HK-2 (cell line): ENCODE measurements around the gene SPAG17.

Experiments
- DNase-seq: peaks from one replicate; pipeline ENCODE4 v3.0.0-alpha.2; 2018; ENCODE audit not compliant: unreplicated experiment

Gene SPAG17

GRCh38 chr1:118075116-118075515 is 109.9 kb downstream of the SPAG17 start:
- DNase-seq, result no peak

DNA sequence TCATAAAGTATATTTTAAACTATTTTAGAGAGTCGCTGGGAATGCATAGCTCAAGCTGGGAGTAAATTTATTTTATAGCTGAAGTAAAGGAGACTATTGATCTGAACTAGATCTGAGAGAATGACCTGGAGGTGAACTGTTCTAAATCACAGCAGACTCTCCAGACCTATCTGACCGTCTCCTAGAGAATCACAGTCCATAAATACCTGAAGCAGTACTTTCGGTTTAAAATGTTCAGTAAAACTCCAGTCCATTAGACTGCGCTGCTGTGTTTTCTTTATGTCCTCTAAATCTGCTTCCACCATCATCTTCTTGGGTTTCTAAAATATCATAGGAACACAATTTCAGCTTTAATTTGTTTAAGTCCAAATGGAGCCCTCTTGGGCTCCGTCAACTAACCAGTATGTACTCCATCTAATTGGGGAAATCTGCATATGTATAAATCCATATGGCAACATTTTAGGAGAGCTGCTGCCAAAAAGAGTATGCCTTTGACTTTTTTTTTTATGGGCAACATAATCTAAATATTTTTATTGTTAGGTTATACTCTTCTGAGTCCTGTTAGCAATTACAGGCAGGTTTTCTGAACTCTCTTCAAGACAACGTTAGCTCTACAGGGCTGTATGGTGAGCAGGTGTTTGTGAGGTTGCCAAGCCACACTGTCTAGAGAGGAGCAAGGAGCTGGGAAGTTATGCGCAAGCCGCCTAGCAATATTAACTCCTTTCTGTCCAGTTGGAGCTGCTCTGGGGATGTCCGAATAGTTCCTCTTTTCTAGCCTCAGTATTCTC is 111.2 kb downstream of the SPAG17 start:
- DNase-seq, result no peak

GRCh38 chr1:118049981-118050380 is 135.0 kb downstream of the SPAG17 start:
- no peak for DNase-seq

- DNase-seq, result no peak
These were observed 137.3 kb downstream of the SPAG17 start for GRCh38 chr1:118047650-118048224.

DNA sequence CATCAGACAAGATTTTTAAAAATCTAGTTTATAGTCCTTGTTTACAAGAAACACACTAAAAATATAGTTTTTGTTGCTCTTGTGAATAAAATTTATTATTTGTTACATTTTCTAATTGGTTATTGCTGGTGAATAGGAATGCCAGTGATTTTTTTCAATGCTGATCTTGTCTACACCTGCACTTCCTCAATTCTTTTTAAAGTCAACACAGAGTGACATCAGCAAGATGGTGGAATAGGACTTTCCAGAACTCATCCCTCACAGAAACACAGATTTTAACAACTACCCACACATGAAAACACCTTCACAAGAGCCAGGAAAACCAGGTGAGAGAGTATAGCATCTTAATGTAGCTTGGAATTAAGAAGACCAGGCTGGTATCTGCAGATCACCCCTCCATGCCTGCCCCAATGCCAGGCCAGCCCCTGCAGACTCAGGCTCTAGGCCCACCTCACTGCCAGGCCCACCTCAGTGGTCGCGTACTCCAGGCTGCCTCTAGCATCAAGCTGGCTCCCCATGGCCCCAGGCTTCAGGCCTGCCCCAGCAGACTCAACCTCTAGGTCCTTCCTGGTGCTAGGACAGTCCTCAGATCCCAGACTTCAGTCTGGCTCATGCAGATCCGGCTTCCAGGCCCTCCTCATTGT is 137.9 kb downstream of the SPAG17 start:
- DNase-seq, result no peak

- no peak for DNase-seq
These were observed 141.4 kb downstream of the SPAG17 start for GRCh38 chr1:118043624-118044023.

- DNase-seq, result no peak
These were observed 142.5 kb downstream of the SPAG17 start for GRCh38 chr1:118042501-118042900.

- no peak for DNase-seq
These were observed 145.9 kb downstream of the SPAG17 start for GRCh38 chr1:118039170-118039569.

DNA sequence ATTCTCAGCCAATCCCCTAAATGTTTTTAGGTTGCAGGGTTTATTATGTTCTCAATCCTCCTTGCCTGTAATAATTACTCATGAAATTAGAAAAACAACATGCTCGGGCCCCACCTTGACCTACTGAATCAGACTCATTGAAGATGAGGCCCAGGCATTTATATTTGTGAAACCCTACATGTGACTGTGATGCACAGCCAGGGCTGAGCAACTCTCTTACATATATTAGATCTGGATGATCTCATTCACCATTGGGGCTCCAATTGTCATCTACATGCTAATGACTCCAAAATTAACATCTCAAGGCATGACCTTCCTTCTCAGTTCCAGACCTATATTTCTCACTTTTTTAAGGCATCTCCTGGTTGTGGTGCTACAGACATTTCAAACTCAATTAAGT is 152.1 kb downstream of the SPAG17 start:
- no peak for DNase-seq

GRCh38 chr1:118028267-118028666 is 156.8 kb downstream of the SPAG17 start:
- no peak for DNase-seq

DNA sequence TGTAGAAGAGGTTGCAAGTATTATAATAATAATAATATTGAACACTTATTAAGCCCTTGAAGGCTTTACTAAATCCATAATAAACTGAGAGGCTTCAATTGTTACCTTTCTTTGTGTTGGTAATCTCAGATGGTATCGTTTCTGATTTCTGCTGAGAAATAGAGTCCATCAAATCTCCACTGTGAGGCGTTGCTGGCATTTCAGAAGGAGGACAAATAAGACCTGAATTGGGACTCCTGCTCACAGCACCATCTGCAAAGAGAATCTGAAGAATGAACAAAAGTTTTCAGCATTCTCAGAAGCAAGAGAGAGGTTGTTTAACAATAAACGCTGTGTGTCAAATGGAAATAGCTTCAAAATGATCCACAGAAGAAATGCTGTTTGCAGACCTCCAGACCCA is 161.8 kb downstream of the SPAG17 start:
- no peak for DNase-seq

DNA sequence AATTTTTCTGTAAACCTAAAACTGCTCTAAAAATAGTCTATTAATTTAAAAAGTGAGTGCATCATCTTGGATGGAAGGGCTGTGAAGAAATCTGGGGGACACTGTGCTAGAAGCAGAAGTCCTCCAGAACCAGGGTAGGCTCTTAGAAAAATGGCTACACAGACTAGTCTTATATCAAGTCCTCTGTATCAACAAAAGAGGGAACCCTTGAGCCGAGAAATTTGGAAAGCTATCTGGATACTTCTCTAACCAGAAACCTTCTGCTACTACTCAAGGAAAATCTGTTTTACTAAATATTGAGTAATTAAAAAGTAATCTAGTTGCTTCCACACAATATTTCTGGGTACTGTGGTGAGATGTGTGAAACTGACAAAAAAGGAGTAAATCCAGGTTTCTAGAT is 163.4 kb downstream of the SPAG17 start:
- no peak for DNase-seq

- DNase-seq, result no peak
These were observed 167.0 kb downstream of the SPAG17 start for GRCh38 chr1:118018060-118018459.

DNA sequence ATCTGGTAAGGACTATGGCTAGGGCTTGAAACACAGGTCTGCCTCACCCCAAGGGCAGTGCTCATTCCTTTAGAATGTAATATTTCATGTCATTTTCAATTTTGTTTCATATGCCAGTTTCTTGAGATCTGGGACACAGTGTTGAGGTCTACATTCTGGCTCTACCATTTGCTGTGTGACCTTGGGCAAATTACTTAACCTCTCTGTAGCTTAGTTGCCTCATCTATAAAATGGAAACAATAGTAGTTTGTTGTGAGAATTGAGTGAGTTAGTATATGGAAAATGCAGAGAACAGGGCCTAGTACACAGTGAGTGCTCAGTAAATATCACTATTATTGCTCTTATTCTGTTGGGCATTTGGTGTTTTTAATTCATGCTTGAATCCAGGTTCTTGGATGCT is 171.1 kb downstream of the SPAG17 start:
- no peak for DNase-seq

DNA sequence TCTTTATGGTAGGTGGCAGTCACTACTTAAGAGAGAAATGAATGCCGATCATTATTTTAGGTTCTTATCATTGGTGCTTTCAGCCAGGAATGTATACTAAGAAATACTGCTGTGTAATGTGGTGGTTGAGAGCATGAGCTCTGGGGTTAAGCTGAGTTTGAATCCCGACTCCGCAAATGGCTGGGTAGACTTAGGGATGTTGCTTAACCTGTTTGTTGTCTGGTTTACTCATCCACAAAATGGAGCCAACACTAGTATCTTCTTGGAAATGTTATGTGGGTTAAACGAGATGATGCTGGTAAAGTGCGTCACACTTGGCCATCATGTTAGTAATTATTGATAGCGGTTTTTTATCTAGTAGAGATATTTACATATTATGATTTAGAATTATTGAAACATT is 171.7 kb downstream of the SPAG17 start:
- DNase-seq, result no peak

- no peak for DNase-seq
These were observed 172.4 kb downstream of the SPAG17 start for GRCh38 chr1:118012515-118013124.

GRCh38 chr1:118008011-118008410 is 177.0 kb downstream of the SPAG17 start:
- no peak for DNase-seq

- no peak for DNase-seq
These were observed 177.6 kb downstream of the SPAG17 start for GRCh38 chr1:118007391-118007790.

GRCh38 chr1:118004312-118004711 is 180.7 kb downstream of the SPAG17 start:
- no peak for DNase-seq

- no peak for DNase-seq
These were observed 199.1 kb downstream of the SPAG17 start for GRCh38 chr1:117985973-117986372.

DNA sequence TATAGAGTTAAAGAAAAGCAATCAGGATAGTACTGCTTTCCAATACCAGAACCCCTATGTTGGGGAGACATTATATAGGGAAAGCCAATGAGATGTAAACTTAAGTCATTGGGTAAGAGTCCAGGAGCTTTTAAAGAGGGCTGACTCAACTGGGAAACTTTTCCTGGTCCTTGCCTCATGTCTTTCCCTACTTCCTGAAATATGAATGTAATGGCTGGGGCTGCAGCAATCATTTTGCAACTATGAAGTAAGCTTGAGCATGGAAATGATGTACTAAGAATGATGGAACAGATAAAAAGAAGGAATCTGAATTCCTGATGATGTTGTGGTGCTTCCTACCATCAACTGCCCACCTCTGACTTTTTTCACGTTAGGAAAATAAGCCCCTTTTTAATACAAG is 199.8 kb downstream of the SPAG17 start:
- DNase-seq, result no peak

- DNase-seq, result no peak
These were observed 203.4 kb downstream of the SPAG17 start for GRCh38 chr1:117981455-117982192.
